ENCODE measurements around the gene TSHR. TPM values are rescaled to one million over a fixed set of nuclear protein-coding genes. Genes with fewer than 3 reads are reported as not detected.

Gene TSHR
- total RNA-seq, 1 donor from 2014 or later, result not detected

GRCh38 chr14:81023095-81023710 is 67.8 kb downstream of the TSHR start:
- Mint-ChIP-seq H3K27ac (ENCODE audit: unreplicated experiment) (no peak overlapping the region), H3K4me1 (ENCODE audit: unreplicated experiment) (no peaks in the 10 kb centered on the region)

GRCh38 chr14:81028461-81028860 is 73.0 kb downstream of the TSHR start:
- no peak overlapping the region for H3K4me3 Mint-ChIP-seq (ENCODE audit: unreplicated experiment)
- TF ChIP-seq, protein P1, sequence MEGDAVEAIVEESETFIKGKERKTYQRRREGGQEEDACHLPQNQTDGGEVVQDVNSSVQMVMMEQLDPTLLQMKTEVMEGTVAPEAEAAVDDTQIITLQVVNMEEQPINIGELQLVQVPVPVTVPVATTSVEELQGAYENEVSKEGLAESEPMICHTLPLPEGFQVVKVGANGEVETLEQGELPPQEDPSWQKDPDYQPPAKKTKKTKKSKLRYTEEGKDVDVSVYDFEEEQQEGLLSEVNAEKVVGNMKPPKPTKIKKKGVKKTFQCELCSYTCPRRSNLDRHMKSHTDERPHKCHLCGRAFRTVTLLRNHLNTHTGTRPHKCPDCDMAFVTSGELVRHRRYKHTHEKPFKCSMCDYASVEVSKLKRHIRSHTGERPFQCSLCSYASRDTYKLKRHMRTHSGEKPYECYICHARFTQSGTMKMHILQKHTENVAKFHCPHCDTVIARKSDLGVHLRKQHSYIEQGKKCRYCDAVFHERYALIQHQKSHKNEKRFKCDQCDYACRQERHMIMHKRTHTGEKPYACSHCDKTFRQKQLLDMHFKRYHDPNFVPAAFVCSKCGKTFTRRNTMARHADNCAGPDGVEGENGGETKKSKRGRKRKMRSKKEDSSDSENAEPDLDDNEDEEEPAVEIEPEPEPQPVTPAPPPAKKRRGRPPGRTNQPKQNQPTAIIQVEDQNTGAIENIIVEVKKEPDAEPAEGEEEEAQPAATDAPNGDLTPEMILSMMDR (IDR thresholded peaks at IDR 0.05; ENCODE audit: unreplicated experiment), result no peak
- DNase-seq (ENCODE audit: low spot score), result no peak
- no peaks in the 10 kb centered on the region for H3K9me3 Mint-ChIP-seq (ENCODE audit: unreplicated experiment)
- H3K4me1 Mint-ChIP-seq (ENCODE audit: unreplicated experiment), result no peaks in the 10 kb centered on the region
- no peak overlapping the region for H3K27ac Mint-ChIP-seq (ENCODE audit: unreplicated experiment)
- H3K36me3 Mint-ChIP-seq (ENCODE audit: low read depth, unreplicated experiment), result no peaks in the 10 kb centered on the region
- H3K27me3 Mint-ChIP-seq (ENCODE audit: unreplicated experiment), result no peaks in the 10 kb centered on the region

More at GRCh38 chr14:81023095-81023710, 67.8 kb downstream of the TSHR start:
- no peak for DNase-seq (ENCODE audit: low spot score)
- Mint-ChIP-seq H3K9me3 (ENCODE audit: unreplicated experiment) (no peaks in the 10 kb centered on the region), H3K36me3 (ENCODE audit: low read depth, unreplicated experiment) (no peaks in the 10 kb centered on the region), H3K4me3 (ENCODE audit: unreplicated experiment) (no peak overlapping the region), H3K27me3 (ENCODE audit: unreplicated experiment) (no peaks in the 10 kb centered on the region)
- TF ChIP-seq, protein P1 (IDR thresholded peaks at IDR 0.05; ENCODE audit: unreplicated experiment), result no peak

- H3K27me3 Mint-ChIP-seq (ENCODE audit: unreplicated experiment), result no peaks in the 10 kb centered on the region
- no peak overlapping the region for H3K27ac Mint-ChIP-seq (ENCODE audit: unreplicated experiment)
- no peaks in the 10 kb centered on the region for H3K4me1 Mint-ChIP-seq (ENCODE audit: unreplicated experiment)
- DNase-seq (ENCODE audit: low spot score), result no peak
- TF ChIP-seq, protein P1 (IDR thresholded peaks at IDR 0.05; ENCODE audit: unreplicated experiment), result no peak
- no peaks in the 10 kb centered on the region for H3K9me3 Mint-ChIP-seq (ENCODE audit: unreplicated experiment)
- no peak overlapping the region for H3K4me3 Mint-ChIP-seq (ENCODE audit: unreplicated experiment)
- no peaks in the 10 kb centered on the region for H3K36me3 Mint-ChIP-seq (ENCODE audit: low read depth, unreplicated experiment)
Measured at GRCh38 chr14:81031488-81031887, 76.1 kb downstream of the TSHR start.

GRCh38 chr14:81033698-81034240 is 78.3 kb downstream of the TSHR start:
- Mint-ChIP-seq H3K36me3 (ENCODE audit: low read depth, unreplicated experiment) (no peaks in the 10 kb centered on the region), H3K27ac (ENCODE audit: unreplicated experiment) (no peak overlapping the region), H3K4me1 (ENCODE audit: unreplicated experiment) (no peaks in the 10 kb centered on the region), H3K9me3 (ENCODE audit: unreplicated experiment) (no peaks in the 10 kb centered on the region), H3K27me3 (ENCODE audit: unreplicated experiment) (no peaks in the 10 kb centered on the region), H3K4me3 (ENCODE audit: unreplicated experiment) (no peak overlapping the region)
- TF ChIP-seq, protein P1 (IDR thresholded peaks at IDR 0.05; ENCODE audit: unreplicated experiment), result no peak
- no peak for DNase-seq (ENCODE audit: low spot score)

DNA sequence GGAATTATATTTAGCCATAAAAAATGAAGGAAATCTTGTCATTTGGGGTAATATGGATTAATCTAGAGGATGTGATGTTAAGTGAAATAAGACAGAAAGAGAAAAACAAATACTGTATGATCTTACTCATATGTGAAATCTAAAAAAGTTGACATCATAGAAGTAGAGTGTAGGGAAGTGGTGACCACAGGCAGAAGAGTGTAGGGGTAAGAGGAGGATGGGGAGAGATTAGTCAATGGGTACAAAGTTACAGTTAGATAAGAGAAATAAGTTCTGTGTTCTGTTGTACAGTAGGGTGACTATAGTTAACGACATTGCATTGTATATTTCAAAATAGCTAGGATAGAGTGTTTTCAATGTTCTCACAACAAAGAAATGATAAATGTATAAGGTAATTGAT is 87.0 kb downstream of the TSHR start:
- no peak for DNase-seq (ENCODE audit: low spot score)
- Mint-ChIP-seq H3K27me3 (ENCODE audit: unreplicated experiment) (peaks cover 4% of the 10 kb centered on the region), H3K4me3 (ENCODE audit: unreplicated experiment) (no peak overlapping the region), H3K4me1 (ENCODE audit: unreplicated experiment) (no peaks in the 10 kb centered on the region), H3K36me3 (ENCODE audit: low read depth, unreplicated experiment) (no peaks in the 10 kb centered on the region), H3K27ac (ENCODE audit: unreplicated experiment) (no peak overlapping the region), H3K9me3 (ENCODE audit: unreplicated experiment) (no peaks in the 10 kb centered on the region)
- TF ChIP-seq, protein P1 (IDR thresholded peaks at IDR 0.05; ENCODE audit: unreplicated experiment), result no peak
